PC-9 (cell line): ENCODE results near the gene AKAIN1.

Experiments
- CTCF ChIP-seq: fragments of 200-600 bp; sonication (generic); conservative IDR thresholded peaks from 2 replicates; pipeline ENCODE4 v1.6.1; 2017; ENCODE audit warnings: mixed run types, antibody characterized with exemption, mild to moderate bottlenecking, moderate library complexity
- EZH2 ChIP-seq: fragments of 200-600 bp; sonication (generic); IDR thresholded peaks from 2 replicates; pipeline ENCODE4 v1.8.0; 2017; ENCODE audit warnings: antibody characterized with exemption, low read depth

DNA sequence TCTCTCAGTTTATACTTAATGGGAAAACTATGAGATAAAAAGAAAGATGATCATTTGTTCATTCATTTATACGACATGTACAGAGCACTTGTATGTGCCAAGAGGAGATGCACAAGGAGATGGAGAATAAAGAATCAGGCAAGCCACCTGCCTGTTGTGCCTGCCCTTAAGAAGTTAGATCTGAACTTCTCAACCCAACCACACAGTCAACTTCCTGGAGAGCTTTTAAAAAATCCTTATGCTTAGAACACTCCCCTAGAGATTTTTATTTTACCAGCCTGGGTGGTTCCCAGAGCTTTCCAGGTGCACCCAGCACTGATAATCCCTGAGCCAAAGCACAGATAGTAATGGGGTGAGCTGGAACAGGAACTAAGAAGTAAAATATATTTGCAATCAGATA is 18.5 kb downstream of the AKAIN1 start:
- TF ChIP-seq CTCF (no peak), EZH2 (no peak)
